Colonic mucosa (tissue), 4 donors: ENCODE data around the gene AHCYL1. TPM values are rescaled to one million over a fixed set of nuclear protein-coding genes. Genes with fewer than 3 reads are reported as not detected.

ENCODE experiments used
- DNase-seq: peaks from one replicate; pipeline ENCODE4 v3.0.0-alpha.2; 2020
- H3K27ac ChIP-seq: fragments of 200-600 bp; one replicate; pipeline ENCODE4 v1.8.0; 2021
- H3K27me3 ChIP-seq: fragments of 200-600 bp; one replicate; pipeline ENCODE4 v1.8.0; 2021
- H3K36me3 ChIP-seq: fragments of 200-600 bp; one replicate; pipeline ENCODE4 v1.8.0; 2021
- H3K4me1 ChIP-seq: fragments of 200-600 bp; one replicate; pipeline ENCODE4 v1.8.0; 2021; ENCODE audit warnings: mild to moderate bottlenecking
- H3K4me3 ChIP-seq: fragments of 200-600 bp; one replicate; pipeline ENCODE4 v1.8.0; 2021
- H3K9ac ChIP-seq, 2 donors: one replicate each; pipeline ENCODE4 v1.7.0; 2013; ENCODE audit warnings: control low read depth in 2 of 2, low read depth in 2 of 2, low read length in 2 of 2
- H3K9me3 ChIP-seq: fragments of 200-600 bp; one replicate; pipeline ENCODE4 v1.8.0; 2021
- intact Hi-C: fragments of 100-400 bp; cut with DNase I; formaldehyde crosslinking; loops from one replicate; pipeline ENCODE4 v1.14.1; 2022
- total RNA-seq, 2 donors: library from RNA; stranded (reverse); fragmentation: NEBNext Ultra II Directional in 1 of 2; extraction: Animal tissue kit (Norgen Biotek cat#: 25700) in 1 of 2; gene quantifications; one replicate each; pipeline ENCODE4 v1.2.1, GENCODE V29; 2021
- TF ChIP-seq, protein P1 (sequence below): fragments of 200-600 bp; IDR thresholded peaks from one replicate; pipeline ENCODE4 v1.8.0; 2022; ENCODE audit warnings: antibody characterized with exemption, mild to moderate bottlenecking
- donor health status: healthy.
- donor health status: DM: no; HTN: no; CAD: no.
- donor health status: DM: no; HTN: no; CAD: no.

The AHCYL1 gene
- total RNA-seq, 2 donors from 2014 or later: 108 to 115 TPM

DNA sequence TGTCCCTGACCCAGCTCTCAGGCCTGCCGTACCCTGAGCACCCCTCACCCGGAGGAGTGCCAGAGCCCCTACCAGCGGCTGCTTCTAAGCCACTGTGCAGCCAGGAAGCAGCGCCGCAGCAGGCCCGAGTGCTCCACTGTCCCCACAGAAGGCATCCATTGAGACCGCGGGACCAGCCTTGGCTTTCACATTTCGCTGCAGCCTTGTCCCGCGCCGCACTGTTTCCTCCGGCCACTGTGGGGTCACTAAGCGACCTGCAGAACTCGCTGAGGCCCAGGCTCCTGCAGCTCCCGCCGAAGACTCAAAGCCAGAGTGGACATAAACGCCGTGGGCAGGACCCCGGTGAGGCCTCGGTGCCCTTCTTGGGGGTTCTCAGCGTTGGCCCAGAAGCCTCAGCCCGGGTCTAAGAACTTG, 82.9 kb downstream of the AHCYL1 start:
- H3K9me3 ChIP-seq: no peaks in the 10 kb centered on the region
- TF ChIP-seq, protein P1, sequence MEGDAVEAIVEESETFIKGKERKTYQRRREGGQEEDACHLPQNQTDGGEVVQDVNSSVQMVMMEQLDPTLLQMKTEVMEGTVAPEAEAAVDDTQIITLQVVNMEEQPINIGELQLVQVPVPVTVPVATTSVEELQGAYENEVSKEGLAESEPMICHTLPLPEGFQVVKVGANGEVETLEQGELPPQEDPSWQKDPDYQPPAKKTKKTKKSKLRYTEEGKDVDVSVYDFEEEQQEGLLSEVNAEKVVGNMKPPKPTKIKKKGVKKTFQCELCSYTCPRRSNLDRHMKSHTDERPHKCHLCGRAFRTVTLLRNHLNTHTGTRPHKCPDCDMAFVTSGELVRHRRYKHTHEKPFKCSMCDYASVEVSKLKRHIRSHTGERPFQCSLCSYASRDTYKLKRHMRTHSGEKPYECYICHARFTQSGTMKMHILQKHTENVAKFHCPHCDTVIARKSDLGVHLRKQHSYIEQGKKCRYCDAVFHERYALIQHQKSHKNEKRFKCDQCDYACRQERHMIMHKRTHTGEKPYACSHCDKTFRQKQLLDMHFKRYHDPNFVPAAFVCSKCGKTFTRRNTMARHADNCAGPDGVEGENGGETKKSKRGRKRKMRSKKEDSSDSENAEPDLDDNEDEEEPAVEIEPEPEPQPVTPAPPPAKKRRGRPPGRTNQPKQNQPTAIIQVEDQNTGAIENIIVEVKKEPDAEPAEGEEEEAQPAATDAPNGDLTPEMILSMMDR: no peak
- no peak overlapping the region for H3K4me3 ChIP-seq
- H3K4me1 ChIP-seq: peaks cover 4% of the 10 kb centered on the region
- DNase-seq: no peak
- intact Hi-C loops: no loop called here
- H3K36me3 ChIP-seq: no peaks in the 10 kb centered on the region
- H3K27ac ChIP-seq: no peak overlapping the region
- H3K27me3 ChIP-seq: peaks cover 57% of the 10 kb centered on the region
- no peak overlapping the region for H3K9ac ChIP-seq

DNA sequence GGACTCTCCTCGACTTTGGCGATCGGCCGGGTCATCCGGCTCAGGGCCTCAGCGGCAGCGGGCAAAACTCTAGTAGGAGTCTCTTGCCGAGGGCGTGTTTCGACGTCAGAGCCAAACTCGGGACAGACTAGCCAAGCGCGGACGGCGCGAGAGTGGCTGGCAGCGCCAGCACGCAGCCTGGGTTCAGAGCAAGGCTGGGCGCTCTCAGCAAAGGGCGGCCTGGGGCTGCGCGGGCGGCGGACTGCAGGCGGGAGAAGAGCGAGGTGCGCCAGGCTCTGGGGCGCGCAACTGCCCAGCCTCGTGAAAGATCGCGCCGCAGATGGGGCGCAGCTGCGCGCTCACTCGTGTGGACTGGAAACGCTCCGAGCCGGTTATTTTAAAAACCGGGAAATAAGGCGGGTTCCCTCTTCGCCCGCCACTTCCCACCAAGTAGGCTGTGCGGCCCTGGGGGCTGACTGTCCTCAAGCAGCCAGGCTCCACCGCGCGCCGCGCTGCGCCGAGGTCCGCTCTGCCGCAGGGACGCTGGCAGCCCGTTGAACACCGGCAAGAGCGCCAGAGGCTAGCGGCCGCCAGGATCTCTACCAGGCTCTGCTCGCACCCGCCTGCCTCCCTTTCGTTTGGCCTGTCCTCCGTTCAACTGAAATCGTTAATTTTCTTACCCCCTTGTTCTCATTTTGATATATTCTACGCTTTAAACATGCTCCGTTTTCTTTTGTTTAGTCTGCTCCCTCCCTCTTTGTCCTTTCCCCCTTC, 83.5 kb downstream of the AHCYL1 start:
- no peak for DNase-seq
- intact Hi-C loops: no loop called here
- Histone ChIP-seq H3K9me3 (no peaks in the 10 kb centered on the region), H3K9ac (no peak overlapping the region), H3K4me1 (peaks cover 4% of the 10 kb centered on the region), H3K27me3 (peaks cover 57% of the 10 kb centered on the region), H3K27ac (no peak overlapping the region), H3K36me3 (no peaks in the 10 kb centered on the region), H3K4me3 (no peak overlapping the region)
- TF ChIP-seq, protein P1: no peak

DNA sequence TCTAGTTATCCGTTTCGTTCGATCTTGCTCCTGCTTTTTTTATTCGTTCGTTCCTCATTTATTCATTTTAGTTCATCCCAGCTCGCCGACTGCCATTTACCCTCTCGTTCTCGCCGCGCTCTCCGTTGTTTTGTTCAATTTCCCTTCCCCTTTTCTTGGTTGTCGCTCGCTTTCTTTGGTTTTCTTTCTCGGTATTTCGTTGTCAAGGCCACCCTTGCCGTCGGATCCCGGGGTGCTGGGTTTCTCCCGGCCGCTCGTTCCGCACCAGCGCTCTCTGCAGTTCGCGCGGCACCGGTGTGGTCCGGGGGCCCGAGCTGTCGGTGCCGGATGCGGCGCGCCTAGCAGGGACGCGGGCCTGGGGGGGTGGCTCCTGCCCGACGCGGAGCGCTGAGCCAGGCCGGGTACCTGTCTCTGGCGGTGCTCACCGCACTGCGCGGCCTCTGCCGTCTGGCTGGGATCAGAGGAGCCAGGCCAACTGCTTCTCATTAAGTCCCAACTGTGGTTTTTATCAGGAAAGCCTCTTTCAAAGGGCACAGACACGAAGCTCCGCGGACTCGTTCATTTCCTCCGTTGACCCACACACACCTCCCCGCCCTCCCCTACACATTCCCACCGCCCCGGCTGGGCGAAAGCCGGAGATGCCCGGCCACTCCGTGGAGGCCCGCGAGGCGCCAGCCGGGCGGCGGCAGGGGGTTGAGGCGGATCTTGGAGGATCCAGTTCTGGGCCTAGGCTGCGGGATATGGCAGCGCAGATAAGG, 84.3 kb downstream of the AHCYL1 start:
- Histone ChIP-seq H3K27me3 (peaks cover 57% of the 10 kb centered on the region), H3K27ac (no peak overlapping the region), H3K4me1 (peaks cover 4% of the 10 kb centered on the region), H3K9me3 (no peaks in the 10 kb centered on the region), H3K4me3 (no peak overlapping the region), H3K36me3 (no peaks in the 10 kb centered on the region), H3K9ac (no peak overlapping the region)
- intact Hi-C loops: no loop called here
- DNase-seq: no peak
- TF ChIP-seq, protein P1: no peak

DNA sequence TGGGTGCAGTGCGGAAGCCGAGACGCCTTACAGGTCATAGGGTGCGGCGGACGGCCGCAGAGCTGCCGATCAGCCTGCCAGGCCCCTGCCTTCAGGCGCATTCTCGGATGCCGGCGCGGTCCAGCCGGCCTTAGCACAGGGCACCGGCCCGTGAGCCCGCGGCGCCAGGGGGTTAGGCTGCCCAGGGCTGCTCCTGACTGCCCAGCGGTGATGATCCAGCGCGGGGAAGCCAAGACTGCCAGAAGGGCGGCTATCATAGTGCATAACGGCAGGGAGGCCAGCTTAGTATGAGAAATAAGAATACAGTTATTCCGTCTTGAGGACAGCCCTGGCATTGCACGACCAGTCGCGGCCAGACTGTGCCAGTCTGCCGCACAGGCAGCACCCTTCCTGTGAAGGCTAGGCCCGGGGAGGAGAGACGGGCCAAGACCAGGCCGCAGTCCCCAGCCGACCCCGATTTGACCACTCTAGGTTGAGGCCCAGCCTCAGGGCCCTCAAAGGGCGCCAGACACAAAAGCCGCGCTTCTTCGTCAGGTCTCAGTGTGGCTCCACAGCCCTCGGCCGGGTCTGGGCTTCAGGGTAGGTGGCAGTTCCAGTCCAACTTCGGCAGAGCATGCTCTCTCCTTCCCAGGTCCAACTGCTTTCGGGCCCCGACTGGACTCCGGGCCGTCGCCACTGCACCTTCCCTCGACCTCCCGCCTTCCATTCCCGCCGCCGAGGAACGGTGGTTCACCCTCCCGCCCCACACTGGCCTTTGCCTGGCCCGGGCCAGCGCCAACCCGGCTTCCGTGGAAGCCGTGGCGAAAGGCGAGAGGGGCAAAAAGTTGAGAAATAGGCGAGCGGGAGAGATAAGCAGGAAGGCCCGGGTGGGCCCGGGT, 85.1 kb downstream of the AHCYL1 start:
- peaks cover 57% of the 10 kb centered on the region for H3K27me3 ChIP-seq
- intact Hi-C loops: no loop called here
- no peak overlapping the region for H3K4me3 ChIP-seq
- DNase-seq: no peak
- no peak overlapping the region for H3K9ac ChIP-seq
- H3K4me1 ChIP-seq: peaks cover 4% of the 10 kb centered on the region
- TF ChIP-seq, protein P1: no peak
- no peaks in the 10 kb centered on the region for H3K9me3 ChIP-seq
- no peaks in the 10 kb centered on the region for H3K36me3 ChIP-seq
- H3K27ac ChIP-seq: no peak overlapping the region

DNA sequence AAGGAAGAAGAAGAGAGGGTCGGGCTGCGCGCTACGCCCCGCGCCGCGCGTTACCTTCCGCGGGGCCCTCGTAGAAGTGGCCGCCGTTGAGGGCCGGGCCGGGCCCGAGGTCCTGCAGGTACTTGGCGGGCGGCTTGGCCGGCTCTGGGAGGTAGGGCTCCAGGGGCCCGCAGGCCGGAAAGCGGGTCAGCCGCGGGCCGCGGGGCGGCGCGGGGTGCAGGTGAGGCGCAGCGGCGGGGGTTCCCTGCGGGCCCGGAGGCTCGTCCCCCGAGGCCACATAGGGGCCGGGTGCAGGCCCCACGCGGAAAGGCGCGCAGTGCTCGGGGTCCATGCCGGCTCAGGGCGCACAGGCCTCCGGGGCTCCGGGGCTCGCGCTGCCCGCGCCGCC, 85.7 kb downstream of the AHCYL1 start:
- DNase-seq: no peak
- H3K4me3 ChIP-seq: no peak overlapping the region
- H3K27me3 ChIP-seq: peaks cover 57% of the 10 kb centered on the region
- intact Hi-C loops: no loop called here
- peaks cover 4% of the 10 kb centered on the region for H3K4me1 ChIP-seq
- H3K9ac ChIP-seq: no peak overlapping the region
- TF ChIP-seq, protein P1: no peak
- no peaks in the 10 kb centered on the region for H3K36me3 ChIP-seq
- H3K27ac ChIP-seq: no peak overlapping the region
- H3K9me3 ChIP-seq: no peaks in the 10 kb centered on the region
